H1 (cell line): ENCODE data around the gene APOC4.

ENCODE experiments used
- CEBPB ChIP-seq: IDR thresholded peaks from 2 replicates; pipeline ENCODE4 v1.6.1; 2012; ENCODE audit warnings: low read depth, low read length
- CREB1 ChIP-seq: IDR thresholded peaks from 2 replicates; pipeline ENCODE4 v1.6.1; 2012; ENCODE audit warnings: inconsistent platforms
- EGR1 ChIP-seq: IDR thresholded peaks from 2 replicates; pipeline ENCODE4 v1.6.1; 2011; ENCODE audit warnings: low read depth, low read length, borderline replicate concordance
- EP300 ChIP-seq, 2 experiments: IDR thresholded peaks; 1 replicate in 1 of 2; 2 replicates in 1 of 2; pipeline ENCODE4 v1.6.1; 2011 to 2012; ENCODE audit warnings: low read depth in 2 of 2, low read length in 2 of 2, mild to moderate bottlenecking in 2 of 2, borderline replicate concordance in 1 of 2, inconsistent platforms in 1 of 2, moderate library complexity in 1 of 2
- GABPA ChIP-seq: IDR thresholded peaks from 2 replicates; pipeline ENCODE4 v1.6.1; 2011; ENCODE audit warnings: mild to moderate bottlenecking, low read length, moderate library complexity, borderline replicate concordance; ENCODE audit not compliant: insufficient read depth
- GTF2F1 ChIP-seq: IDR thresholded peaks from 2 replicates; pipeline ENCODE4 v1.6.1; 2012; ENCODE audit warnings: low read depth, low read length, improper control_type of control experiment, borderline replicate concordance
- HDAC2 ChIP-seq, 2 experiments: fragments of 300-600 bp in 1 of 2; sonication (generic) in 1 of 2; IDR thresholded peaks; 2 replicates each; pipeline ENCODE4 v1.6.1; 2011 to 2012; ENCODE audit warnings: low read depth in 2 of 2, low read length in 2 of 2, mild to moderate bottlenecking in 2 of 2, moderate library complexity in 2 of 2, borderline replicate concordance in 1 of 2, inconsistent platforms in 1 of 2
- KDM5A ChIP-seq: fragments of 200-600 bp; IDR thresholded peaks from 2 replicates; pipeline ENCODE4 v1.7.1; 2012; ENCODE audit warnings: mild to moderate bottlenecking, low read length, inconsistent platforms, mixed read lengths
- NANOG ChIP-seq: IDR thresholded peaks from 2 replicates; pipeline ENCODE4 v1.6.1; 2011; ENCODE audit warnings: low read length, low read depth, mild to moderate bottlenecking, inconsistent platforms; ENCODE audit not compliant: insufficient read depth, poor library complexity, severe bottlenecking
- POLR2A ChIP-seq, 2 experiments: IDR thresholded peaks; 1 replicate in 1 of 2; 2 replicates in 1 of 2; pipeline ENCODE4 v1.6.1; 2011; ENCODE audit warnings: low read depth in 2 of 2, low read length in 2 of 2, mild to moderate bottlenecking in 2 of 2; ENCODE audit errors: control extremely low read depth in 1 of 2
- POLR2AphosphoS5 ChIP-seq: IDR thresholded peaks from 2 replicates; pipeline ENCODE4 v1.6.1; 2011; ENCODE audit warnings: low read depth, low read length
- TBP ChIP-seq: IDR thresholded peaks from 2 replicates; pipeline ENCODE4 v1.6.1; 2011; ENCODE audit warnings: low read depth, low read length, improper control_type of control experiment
- YY1 ChIP-seq: IDR thresholded peaks from 2 replicates; pipeline ENCODE4 v1.6.1; 2011; ENCODE audit warnings: low read depth, mild to moderate bottlenecking, low read length
- TF ChIP-seq, protein P1 (sequence below), 3 experiments: IDR thresholded peaks; 1 replicate in 2 of 3; 2 replicates in 1 of 3; pipeline versions ENCODE4 v1.5.1 to v1.6.1; 2011; ENCODE audit warnings: low read length in 3 of 3, mild to moderate bottlenecking in 3 of 3, inconsistent platforms in 2 of 3, low read depth in 1 of 3, moderate library complexity in 1 of 3; ENCODE audit not compliant: insufficient read depth in 1 of 3; ENCODE audit errors: control extremely low read depth in 1 of 3

DNA sequence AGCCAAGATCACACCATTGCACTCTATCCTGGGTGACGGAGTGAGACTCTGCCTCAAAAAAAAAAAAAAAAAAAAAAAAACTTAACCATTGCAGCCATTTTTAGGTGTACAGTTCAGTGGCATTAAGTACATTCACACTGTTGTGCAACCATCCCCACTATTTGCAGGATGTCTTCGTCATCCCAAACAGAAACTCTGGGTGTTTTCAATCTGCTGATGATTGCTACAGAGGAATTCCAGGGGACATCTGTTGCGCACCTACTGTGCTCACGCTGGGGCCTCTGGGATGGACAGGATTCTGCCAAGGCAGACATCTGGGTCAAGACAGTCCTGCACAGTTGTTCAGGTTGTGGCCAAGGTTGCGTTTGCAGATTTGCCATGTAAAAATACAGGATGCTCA is 2.4 kb upstream of the APOC4 start:
- TF ChIP-seq POLR2A (IDR thresholded peaks at IDR 0.05; ENCODE audit: control extremely low read depth in 1 of 2, low read depth in 2 of 2, low read length in 2 of 2) (no peak), GTF2F1 (no peak), HDAC2 (IDR thresholded peaks at IDR 0.05; ENCODE audit: borderline replicate concordance in 1 of 2, low read depth in 2 of 2, low read length in 2 of 2) (no peak), EGR1 (no peak), NANOG (no peak), KDM5A (no peak), EP300 (IDR thresholded peaks at IDR 0.05; ENCODE audit: borderline replicate concordance in 1 of 2, low read depth in 2 of 2, low read length in 2 of 2) (no peak), TBP (no peak), CREB1 (no peak), GABPA (no peak), YY1 (no peak), POLR2AphosphoS5 (no peak), CEBPB (no peak)
- TF ChIP-seq, protein P1, sequence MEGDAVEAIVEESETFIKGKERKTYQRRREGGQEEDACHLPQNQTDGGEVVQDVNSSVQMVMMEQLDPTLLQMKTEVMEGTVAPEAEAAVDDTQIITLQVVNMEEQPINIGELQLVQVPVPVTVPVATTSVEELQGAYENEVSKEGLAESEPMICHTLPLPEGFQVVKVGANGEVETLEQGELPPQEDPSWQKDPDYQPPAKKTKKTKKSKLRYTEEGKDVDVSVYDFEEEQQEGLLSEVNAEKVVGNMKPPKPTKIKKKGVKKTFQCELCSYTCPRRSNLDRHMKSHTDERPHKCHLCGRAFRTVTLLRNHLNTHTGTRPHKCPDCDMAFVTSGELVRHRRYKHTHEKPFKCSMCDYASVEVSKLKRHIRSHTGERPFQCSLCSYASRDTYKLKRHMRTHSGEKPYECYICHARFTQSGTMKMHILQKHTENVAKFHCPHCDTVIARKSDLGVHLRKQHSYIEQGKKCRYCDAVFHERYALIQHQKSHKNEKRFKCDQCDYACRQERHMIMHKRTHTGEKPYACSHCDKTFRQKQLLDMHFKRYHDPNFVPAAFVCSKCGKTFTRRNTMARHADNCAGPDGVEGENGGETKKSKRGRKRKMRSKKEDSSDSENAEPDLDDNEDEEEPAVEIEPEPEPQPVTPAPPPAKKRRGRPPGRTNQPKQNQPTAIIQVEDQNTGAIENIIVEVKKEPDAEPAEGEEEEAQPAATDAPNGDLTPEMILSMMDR (IDR thresholded peaks at IDR 0.05; ENCODE audit: control extremely low read depth in 1 of 3, insufficient read depth in 1 of 3, low read depth in 1 of 3, low read length in 3 of 3) = no peak
